Stimulated activated CD4-positive, alpha-beta T cell treated with anti-CD3 and anti-CD28 coated beads, Interleukin-4, amount 100 ng/mL, for 1 hour (primary cell): ENCODE measurements around the gene LPP.

Experiments
- DNase-seq: peaks from one replicate; pipeline ENCODE4 v3.0.0-alpha.2; 2020

LPP gene

GRCh38 chr3:188256758-188257157 lies 102.8 kb downstream of the LPP start:
- DNase-seq, result no peak

GRCh38 chr3:188257384-188258026 lies 103.5 kb downstream of the LPP start:
- no peak for DNase-seq

- no peak for DNase-seq
These were observed 105.2 kb downstream of the LPP start for GRCh38 chr3:188259191-188259590.

- no peak for DNase-seq
These were observed 105.6 kb downstream of the LPP start for GRCh38 chr3:188259596-188259995.

DNA sequence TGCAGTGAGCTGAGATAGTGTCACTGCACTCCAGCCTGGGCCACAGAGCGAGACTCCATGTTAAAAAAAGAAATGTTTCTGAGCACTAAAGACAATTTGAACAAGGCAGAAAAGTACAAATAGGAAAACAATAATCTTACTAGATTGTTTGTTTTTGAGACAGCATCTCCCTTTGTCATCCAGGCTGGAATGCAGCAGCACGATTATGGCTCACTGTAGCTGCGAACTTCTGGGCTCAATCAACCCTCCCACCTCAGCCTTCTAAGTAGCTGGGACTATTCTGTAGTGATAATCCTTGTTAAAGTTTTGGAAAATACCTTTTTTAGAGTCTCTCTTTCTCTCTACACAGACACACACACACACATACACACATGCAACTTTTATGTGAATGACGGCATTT lies 107.1 kb downstream of the LPP start:
- no peak for DNase-seq

DNA sequence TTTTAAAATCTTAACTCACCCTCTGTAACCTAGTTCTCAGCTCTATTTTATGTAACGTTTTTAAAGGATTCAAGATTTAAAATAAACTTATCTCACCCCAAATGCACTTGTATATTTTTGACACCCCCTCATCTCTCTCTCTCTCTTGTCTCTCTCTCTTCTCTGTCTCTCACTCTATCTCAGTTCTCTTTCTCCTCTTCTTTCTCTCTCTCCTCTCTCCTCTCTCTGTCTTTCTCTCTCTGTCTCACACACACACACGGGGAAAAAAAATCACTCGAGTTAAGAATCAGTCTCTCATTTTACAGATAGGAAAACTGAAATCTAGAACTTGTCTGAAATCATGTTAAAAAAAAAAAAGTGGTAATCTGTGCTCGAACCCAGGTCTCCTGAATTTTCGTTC lies 108.5 kb downstream of the LPP start:
- DNase-seq, result no peak

- no peak for DNase-seq
These were observed 109.1 kb downstream of the LPP start for GRCh38 chr3:188262913-188263683.

GRCh38 chr3:188264226-188265207 lies 110.6 kb downstream of the LPP start:
- no peak for DNase-seq

DNA sequence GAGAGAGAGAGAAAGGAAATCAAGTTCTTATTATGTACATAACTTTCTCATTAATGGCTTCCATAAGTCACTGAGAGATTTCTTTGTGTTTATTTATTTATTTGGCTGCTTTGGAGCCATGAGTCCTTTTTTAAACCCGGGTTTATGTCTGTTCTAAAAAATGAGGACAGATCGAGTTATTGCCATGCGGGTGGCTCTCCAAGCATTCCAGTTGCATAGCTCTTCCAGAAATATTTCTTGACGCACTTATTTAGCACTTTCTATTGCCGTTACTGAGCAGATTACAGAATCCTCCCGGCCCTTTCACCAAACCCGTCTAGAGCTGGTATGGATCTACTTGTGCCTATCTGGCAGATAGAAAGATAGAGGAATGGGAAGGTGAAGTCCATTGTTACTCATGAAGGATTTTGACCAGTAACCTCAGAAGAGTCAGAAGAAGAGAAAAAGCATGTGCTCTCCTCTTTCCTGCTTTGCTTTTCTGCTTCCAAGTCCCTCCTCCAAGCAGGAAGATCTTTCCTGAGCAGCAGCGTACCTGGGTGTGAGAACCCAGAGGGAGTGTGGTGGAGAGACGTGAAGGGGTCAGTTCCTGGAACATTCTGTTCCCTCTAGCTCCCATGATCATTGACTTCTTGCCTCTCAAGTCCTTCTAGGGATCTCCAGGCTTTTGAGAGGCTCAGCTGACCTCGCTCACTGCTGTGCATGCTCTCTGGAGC lies 112.8 kb downstream of the LPP start:
- no peak for DNase-seq

DNA sequence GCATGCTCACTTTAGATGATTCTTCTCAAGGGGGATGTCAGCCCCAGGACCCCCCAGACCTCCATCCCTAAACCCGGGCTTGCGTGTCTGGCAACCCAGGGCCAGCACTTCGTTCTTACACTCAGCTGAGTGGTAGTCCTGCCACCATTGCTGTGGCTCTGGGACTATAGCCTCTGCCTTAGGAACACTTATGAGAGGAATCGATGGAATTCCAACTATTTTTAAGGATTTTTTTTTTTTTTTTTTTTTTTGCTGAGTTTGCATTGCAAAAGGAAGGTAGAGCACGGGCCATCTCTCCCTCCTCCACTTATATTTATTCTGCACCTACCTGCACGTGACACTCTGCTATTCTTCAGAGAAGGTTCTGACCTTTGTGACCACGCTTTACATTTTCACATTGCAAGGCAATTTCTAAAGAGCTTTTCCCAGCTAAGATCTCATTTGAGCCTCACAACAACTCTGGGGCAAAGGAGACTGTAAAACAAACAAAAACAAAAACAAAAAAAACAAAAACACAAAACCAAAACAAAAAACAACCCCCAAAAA lies 113.9 kb downstream of the LPP start:
- no peak for DNase-seq

- DNase-seq, result no peak
These were observed 114.4 kb downstream of the LPP start for GRCh38 chr3:188268336-188268735.

DNA sequence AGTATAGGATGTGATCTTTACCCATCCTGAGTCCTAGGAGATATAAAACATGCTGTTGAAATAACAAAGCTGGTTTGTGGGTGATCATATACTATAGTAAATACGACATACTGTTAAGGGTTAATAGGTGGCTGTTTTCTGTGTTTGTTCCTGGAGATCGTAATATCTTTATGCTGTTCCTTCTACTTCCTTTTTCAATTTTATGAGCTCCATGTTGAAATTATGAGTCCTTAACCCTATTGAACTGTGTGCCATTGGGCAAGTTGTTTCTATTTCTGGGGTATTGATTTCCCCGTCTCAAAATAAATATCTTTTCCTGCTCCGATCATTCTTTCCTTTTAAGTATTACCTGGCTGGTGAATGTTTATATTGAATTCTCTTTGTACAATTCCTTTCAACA lies 115.1 kb downstream of the LPP start:
- DNase-seq, result no peak

GRCh38 chr3:188270423-188270972 lies 116.5 kb downstream of the LPP start:
- no peak for DNase-seq

GRCh38 chr3:188271226-188271914 lies 117.4 kb downstream of the LPP start:
- DNase-seq, result no peak

DNA sequence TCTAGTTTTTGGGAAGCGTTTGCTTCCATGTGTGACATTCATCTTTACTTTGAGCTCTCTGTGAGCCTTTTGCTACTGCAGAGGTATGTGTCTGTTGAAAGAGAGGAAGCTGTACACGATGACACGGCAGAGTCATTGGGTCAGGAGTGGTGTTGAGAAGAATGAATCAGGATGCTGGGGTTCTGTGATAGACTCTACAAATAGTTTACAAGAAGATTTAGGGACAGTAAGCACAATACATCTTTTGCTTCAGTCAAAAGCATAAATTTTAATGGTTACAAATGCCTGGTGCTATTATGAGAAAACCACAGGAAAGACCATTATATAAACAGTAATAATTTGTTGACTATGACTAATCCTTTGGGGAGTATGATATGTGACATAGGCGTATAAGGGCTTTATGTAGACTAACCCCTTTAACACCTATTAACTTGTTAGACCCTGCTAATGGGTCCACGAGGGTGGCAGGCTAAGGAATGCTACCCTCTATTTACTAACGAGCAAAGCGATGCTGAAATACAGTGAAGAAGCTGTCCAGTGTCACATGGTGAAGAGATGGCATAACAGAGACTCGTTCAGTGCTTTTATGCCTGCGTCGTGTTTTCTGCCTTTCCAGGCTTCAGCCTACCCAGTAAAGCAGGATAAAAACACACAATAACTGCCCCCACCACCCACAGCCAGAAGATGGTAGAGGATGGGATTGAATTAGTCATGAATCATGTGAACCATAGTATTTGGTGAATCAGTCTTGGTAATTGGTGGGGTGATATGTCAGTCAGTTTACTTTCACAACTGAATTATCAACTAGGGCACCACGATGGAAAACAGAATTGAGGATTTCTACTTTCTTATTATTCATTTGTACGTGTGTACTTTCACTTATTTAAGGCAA lies 118.8 kb downstream of the LPP start:
- no peak for DNase-seq

GRCh38 chr3:188274249-188274915 lies 120.4 kb downstream of the LPP start:
- DNase-seq, result no peak

DNA sequence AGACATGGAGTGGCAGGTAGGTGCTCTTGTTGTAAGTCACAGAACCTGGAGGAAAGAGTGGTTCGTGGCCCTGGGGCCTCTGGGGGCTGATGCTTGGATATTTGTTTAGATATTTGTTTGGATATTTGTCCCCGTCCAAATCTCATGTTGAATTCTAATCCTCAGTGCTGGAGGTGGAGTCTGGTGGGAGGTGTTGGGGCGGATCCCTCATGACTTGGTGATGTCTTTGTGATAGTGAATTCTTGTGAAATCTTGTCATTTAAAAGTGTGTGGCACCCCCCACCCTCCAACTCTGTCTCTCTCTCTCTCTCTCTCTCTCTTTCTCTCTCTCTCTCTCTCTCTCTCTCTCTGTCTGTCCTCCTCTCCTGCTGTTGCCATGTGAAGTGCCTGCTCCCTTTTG lies 122.4 kb downstream of the LPP start:
- no peak for DNase-seq

GRCh38 chr3:188278717-188279324 lies 124.9 kb downstream of the LPP start:
- no peak for DNase-seq
